ENCODE measurements around the gene HLTF. TPM values are rescaled to one million over a fixed set of nuclear protein-coding genes. Genes with fewer than 3 reads are reported as not detected.

The HLTF gene
- total and polyA plus RNA-seq, 8 donors = 27.5 to 60.3 (median 56.1) TPM

DNA sequence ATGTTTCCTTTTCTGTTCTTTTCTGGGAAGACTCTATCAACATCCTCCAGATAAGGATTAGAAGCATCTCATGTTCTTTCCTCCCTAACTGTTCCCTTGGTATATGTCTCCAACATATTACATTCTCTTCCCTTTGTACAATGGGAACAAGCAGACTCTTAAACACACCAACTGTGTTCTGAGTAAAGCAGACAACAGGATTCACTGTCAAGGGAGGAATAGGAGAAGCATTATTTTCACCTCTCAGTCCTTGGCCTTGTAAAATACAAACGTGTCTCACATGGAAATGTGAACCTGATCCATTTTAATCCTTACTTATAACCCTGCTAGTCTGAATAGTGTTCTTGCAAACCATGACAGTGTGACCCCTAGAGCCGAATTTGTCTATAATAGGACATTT lies 75.4 kb downstream of the HLTF start:
- Histone ChIP-seq H3K9me3 (no peaks in the 10 kb centered on the region), H3K27me3 (no peaks in the 10 kb centered on the region), H3K4me3 (no peak overlapping the region), H3K4me1 (peaks cover 0 to 15% of the 10 kb centered on the region in 2 donors), H3K36me3 (peaks cover 0 to 94% of the 10 kb centered on the region in 2 donors), H3K27ac (no peak overlapping the region)
- TF ChIP-seq, protein P1, sequence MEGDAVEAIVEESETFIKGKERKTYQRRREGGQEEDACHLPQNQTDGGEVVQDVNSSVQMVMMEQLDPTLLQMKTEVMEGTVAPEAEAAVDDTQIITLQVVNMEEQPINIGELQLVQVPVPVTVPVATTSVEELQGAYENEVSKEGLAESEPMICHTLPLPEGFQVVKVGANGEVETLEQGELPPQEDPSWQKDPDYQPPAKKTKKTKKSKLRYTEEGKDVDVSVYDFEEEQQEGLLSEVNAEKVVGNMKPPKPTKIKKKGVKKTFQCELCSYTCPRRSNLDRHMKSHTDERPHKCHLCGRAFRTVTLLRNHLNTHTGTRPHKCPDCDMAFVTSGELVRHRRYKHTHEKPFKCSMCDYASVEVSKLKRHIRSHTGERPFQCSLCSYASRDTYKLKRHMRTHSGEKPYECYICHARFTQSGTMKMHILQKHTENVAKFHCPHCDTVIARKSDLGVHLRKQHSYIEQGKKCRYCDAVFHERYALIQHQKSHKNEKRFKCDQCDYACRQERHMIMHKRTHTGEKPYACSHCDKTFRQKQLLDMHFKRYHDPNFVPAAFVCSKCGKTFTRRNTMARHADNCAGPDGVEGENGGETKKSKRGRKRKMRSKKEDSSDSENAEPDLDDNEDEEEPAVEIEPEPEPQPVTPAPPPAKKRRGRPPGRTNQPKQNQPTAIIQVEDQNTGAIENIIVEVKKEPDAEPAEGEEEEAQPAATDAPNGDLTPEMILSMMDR (IDR thresholded peaks at IDR 0.05) = no peak
- intact Hi-C loops (cut with DNase I) = no loop called here
- no peak for ATAC-seq
- DNase-seq = no peak

DNA sequence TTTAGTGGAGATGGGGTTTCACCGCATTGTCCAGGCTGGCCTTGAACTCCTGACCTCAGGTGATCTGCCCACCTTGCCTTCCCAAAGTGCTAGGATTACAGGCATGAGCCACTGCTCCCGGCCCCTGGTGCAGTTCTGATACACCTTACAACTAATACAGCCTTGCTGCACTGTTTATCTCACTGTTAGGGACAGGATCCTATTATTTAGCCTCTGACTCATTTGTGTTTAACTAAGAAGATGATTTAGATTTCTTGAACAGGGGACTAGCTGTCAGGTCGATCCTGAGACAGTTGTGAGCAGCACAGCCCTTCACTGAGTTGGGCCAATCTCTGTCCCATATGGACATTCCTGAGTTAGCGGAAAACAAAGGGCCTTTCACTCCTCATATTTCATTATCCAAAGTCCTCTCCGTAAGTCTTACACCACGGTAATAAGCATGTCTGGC lies 75.8 kb downstream of the HLTF start:
- no peak for DNase-seq
- Histone ChIP-seq H3K27ac (peak overlapping the region; percentile 3 to 39), H3K4me3 (no peak overlapping the region), H3K36me3 (peaks cover 0 to 94% of the 10 kb centered on the region in 2 donors), H3K27me3 (no peaks in the 10 kb centered on the region), H3K4me1 (peaks cover 0 to 10% of the 10 kb centered on the region in 2 donors), H3K9me3 (no peaks in the 10 kb centered on the region)
- intact Hi-C loops (cut with DNase I) = no loop called here
- no peak for ATAC-seq
- TF ChIP-seq, protein P1 (IDR thresholded peaks at IDR 0.05) = no peak

- peaks cover 0 to 6% of the 10 kb centered on the region in 2 donors for H3K4me1 ChIP-seq
These were observed 76.6 kb downstream of the HLTF start for GRCh38 chr3:149009732-149010131.

DNA sequence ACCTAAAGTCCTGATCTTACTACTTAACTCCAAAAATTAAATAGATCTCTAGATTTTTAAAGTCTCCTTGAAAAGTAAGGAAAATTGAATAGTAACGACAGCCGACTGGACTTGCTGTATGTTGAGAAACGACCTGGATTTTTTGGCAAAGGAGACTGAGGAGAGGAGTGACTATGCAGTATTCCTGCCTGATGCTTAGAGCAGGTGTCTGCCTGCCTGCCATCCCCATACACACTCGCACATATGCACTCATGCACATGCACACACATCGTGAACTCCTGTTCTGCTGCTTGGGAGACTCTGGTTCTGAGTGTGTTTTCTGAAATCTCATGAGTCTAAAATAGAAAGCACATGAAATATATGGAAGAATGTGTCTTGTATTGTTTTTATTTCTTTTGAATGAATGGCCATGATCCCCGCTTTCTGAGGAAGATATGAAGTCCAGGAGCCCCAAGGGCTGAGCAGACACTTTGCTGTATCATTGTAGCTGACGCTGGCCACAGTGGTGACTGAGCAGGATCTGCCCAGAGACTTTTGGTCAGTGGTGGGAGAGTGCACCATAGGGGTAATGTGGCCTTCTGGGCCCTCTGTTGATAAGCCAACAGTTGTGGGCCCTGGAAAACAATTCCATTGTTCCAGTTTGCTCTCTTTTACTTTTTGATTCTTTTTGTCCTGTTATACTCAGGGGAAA lies 78.6 kb downstream of the HLTF start:
- ATAC-seq = no peak
- no peak overlapping the region for H3K4me3 ChIP-seq
- H3K36me3 ChIP-seq = peaks cover 0 to 90% of the 10 kb centered on the region in 2 donors
- H3K4me1 ChIP-seq = peaks cover 0 to 10% of the 10 kb centered on the region in 2 donors
- TF ChIP-seq, protein P1 (IDR thresholded peaks at IDR 0.05) = no peak
- no peaks in the 10 kb centered on the region for H3K9me3 ChIP-seq
- no peak overlapping the region for H3K27ac ChIP-seq
- no peak for DNase-seq
- intact Hi-C loops (cut with DNase I) = no loop called here
- H3K27me3 ChIP-seq = no peaks in the 10 kb centered on the region

More at GRCh38 chr3:149009732-149010131, 76.6 kb downstream of the HLTF start:
- TF ChIP-seq, protein P1 (IDR thresholded peaks at IDR 0.05) = no peak
- no peaks in the 10 kb centered on the region for H3K9me3 ChIP-seq
- DNase-seq (no peak), ATAC-seq (no peak)
- H3K27ac ChIP-seq = peak overlapping the region; percentile 3 to 39
- intact Hi-C loops (cut with DNase I) = no loop called here
- H3K36me3 ChIP-seq = peaks cover 0 to 90% of the 10 kb centered on the region in 2 donors
- H3K27me3 ChIP-seq = no peaks in the 10 kb centered on the region
- H3K4me3 ChIP-seq = no peak overlapping the region

DNA sequence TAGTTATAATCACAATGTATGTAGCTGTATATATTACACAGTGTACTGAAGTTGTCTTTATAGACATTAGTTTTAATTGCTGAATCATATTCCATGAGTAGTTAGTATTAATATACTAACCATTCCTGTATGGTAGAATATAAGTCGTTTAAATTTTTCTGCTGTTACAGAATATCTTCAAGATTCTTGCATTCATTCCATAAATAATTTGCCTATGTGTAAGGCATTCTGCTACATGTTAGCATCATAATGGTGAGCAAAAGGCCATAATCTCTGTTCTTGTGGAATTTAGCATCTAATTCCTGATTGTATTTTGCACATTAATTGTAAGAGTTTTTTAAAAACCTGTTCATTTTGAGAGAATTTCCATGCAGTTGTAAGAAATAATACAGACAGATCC lies 80.9 kb downstream of the HLTF start:
- Histone ChIP-seq H3K27me3 (no peaks in the 10 kb centered on the region), H3K9me3 (no peaks in the 10 kb centered on the region), H3K4me1 (peaks cover 0 to 15% of the 10 kb centered on the region in 2 donors), H3K4me3 (no peak overlapping the region), H3K36me3 (peaks cover 0 to 77% of the 10 kb centered on the region in 2 donors), H3K27ac (no peak overlapping the region)
- intact Hi-C loops (cut with DNase I) = no loop called here
- DNase-seq (no peak), ATAC-seq (no peak)
- TF ChIP-seq, protein P1 (IDR thresholded peaks at IDR 0.05) = no peak

Measured in left lung (tissue), 10 donors.